Measurements from ENCODE around the gene GFRA1.
"Not testable (repeated sequence)": the region's sequence is repeated elsewhere in the genome, so short reads cannot be mapped to it uniquely, and the experiment has no call there.

Gene GFRA1

DNA sequence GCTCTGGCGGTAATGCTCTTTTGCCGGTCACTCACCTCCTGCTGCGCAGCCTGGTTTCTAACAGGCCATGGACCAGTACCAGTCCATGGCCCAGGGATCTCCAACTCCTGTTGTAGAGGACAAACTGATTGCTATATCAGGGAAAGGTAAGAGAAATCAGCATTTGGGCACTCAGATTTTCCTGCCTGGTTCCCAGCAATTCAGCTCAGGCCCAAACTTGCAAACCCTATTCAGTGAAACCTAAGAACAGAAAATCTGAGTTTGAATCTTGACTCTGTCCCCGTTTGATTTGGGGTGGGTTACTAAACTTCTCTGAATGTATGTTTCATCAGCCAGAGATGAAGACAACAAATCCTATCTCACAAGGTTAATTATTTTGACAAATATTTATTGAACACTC is 77.4 kb downstream of the GFRA1 start:
- no peak for DNase-seq (ENCODE audit: low spot score)

DNA sequence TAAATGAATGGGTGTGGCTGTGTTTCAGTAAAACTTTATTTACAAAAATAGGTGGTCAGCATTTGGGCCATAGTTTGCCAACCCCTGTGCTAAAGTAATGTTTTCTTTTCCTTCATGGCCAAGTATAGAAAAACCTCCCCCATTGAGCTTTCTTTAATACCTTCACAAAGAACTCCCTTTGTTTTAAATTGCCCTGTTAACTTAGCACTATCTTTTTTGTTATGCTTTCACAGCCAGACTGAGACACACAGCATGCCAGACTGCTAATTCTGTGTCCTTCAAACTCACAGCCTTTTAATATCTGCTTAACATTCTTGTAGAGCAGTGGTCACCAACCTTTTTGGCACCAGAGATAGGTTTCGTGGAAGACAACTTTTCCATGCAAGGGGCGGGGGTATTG is 78.0 kb downstream of the GFRA1 start:
- DNase-seq (ENCODE audit: low spot score) = no peak

DNA sequence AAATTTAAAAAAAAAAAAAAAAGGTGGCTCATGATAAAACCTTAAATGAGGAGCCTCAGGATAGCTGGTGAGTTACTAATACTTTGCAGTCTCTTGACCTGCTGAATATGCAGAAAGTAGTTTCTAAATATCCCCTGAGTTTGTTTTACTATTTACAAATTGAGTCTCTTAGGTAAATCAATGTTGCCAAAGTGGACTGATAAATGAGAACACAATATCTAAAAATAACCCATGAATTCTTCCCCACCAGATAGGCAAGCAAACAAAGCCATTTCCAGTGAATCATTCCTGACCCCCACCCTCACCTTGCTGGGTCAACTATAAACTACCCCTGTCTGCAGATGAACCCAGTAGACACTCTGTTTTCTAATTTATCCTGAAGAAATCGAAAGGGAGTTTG is 78.9 kb downstream of the GFRA1 start:
- no peak for DNase-seq (ENCODE audit: low spot score)

DNA sequence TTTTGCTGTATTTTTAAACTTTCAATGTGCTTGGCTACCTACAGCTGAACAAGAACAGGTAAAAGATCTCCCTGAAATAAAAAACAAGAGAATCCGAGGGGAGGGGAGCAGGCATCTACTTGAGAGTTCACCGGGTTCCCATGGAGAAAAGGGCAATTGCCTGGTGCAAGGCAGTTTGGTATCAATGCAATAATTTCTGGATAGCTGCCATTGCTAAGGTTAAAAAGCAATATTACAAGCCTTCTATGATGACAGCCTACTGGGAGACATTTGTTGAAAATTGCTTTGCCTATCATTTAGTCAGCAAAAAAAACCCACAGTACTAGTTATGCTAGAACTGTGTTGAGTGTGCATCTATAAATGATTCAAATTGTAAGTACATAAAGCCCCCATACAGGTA is 82.1 kb downstream of the GFRA1 start:
- no peak for DNase-seq (ENCODE audit: low spot score)

DNA sequence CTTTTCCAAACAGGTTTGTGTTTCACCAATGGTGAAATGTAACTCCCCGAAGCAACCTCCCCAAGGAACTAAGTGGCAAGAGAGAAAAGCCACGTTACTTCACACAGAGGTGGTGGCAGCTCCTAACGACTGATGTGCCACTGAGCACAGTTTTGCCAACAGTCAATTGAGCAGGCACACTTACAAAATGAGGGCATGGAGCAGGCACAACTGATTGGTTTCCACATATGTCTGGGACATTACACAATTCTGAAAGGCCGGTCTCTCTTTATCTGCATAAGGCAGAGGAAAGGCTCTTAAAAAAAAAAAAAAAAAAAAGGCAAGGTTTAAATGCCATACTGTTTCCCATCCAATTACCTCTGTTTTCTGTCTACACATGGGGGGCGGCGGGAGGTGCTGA is 86.7 kb downstream of the GFRA1 start:
- DNase-seq (ENCODE audit: low spot score) = no peak

DNA sequence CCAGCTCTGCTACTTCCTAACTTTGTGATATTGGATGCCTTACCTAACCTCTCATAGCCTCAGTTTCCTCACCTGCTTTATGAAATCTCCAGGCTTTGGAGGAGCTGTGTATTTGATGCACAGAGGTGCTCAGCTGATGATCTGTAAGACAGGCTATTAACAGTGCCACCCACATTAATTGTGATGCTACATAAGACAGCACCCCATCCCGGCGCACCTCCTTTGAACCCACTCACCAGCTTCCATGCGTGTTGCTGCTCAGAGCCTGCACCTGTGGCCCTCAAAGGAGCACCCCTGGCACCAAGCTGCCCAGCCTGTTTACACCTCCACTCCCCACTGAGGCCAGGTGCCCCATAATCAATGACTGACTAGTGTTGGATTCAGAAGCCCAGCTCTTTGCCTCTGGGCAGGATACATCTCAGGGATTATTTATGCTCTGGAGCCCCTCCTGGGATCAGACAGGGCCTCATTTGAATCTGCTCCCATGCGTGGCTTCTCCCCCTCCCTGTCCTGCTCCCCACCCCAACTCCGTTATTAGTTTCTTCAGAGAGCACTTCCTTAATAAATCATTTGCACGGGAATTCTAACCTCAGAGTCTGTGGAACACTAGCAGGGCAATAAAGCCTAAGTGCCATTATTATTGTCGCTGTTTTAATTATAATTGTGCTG is 87.7 kb downstream of the GFRA1 start:
- DNase-seq (ENCODE audit: low spot score) = no peak

DNA sequence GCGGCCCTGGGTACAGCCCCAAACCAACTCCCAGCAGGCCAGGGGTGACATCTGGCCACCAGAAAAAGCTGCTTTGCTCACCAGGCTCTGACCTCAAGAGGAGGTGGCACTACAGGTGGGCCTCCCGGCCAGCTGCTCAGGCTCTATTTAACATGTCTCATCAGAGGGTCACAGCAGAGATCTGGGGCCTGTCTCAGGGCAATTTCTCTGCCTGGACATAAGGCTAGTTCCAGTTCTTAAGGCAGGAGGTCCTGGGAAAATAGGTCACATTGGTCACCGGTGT is 88.6 kb downstream of the GFRA1 start:
- DNase-seq (ENCODE audit: low spot score) = no peak

DNA sequence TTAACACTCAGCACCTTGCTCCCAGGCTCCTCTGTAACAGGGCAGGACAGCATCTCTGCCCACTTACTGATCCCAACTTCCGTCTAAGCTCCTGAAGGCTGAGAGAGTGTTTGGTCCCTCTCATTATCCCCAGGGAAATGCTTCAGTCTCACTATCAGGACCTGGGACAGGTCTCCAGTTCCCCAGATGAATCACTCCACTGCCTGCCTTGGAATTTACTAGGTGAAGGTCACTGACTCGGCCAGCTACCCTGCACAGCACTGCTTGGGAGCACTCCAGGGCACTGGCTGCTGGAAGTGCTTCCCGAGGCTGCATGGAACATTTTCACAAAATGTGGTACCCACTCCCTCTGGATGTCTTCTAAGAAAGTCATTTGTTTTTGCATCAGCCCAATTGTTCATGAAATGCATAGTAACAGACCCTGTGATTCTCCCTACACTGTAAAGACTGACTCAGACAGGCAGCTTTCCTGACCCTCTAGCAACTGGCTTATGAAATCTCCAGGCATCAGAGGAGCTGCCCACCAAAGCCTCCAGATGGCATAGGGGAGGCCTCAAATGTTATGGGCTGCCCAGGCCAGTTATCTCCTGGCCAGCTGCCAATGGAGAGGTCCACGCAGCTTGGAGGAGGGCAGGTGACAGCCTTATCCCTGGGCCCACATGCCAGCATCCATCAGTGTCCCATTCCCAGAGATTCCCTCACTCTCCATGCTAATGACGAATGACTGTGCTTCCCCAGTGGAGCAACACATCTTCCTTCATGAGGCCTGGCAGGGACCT is 89.1 kb downstream of the GFRA1 start:
- DNase-seq (ENCODE audit: low spot score) = no peak

DNA sequence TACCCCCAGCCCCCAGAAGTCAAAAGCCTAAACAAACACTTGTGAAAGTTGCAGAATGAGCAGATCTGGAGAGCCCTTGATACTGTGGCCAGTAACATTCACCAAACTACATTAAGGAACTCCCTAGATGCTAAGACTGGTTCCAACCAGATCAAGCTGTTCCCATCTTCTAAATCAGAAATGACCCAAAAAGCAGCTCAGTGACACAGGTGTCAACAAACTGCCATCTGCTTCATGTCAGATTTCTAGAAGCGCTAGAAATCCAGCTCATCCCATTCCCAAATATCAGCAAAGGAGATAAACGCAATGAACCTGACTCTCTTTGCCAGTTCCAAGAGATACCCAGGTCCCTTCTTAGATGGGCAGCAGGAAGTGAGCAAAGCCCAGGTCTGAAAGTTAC is 90.6 kb downstream of the GFRA1 start:
- DNase-seq (ENCODE audit: low spot score) = no peak

DNA sequence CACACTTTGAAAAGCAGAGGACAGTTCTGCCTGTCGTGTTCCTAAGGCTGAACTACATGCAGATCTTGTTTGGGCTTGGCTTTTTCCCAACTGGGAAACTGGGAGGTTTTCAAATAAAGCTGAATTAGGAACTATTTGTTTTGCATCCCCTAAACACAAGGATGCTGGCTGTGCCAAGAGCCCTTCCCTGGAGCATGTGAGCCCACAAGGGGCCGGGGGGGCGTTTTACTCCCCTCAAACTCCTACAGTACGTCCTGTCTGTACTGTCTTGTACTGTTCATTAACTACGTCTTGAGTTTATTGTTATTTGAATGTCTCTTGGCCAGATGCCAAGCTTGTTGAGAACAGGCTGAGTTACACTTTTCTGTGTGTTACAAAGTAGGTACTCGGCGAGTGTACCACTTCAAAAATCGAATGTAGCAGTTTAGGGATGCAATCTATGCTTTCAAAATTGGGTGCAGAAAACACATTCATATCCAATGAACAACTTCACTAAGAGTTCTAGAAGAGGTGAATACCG is 94.9 kb downstream of the GFRA1 start:
- no peak for DNase-seq (ENCODE audit: low spot score)

DNA sequence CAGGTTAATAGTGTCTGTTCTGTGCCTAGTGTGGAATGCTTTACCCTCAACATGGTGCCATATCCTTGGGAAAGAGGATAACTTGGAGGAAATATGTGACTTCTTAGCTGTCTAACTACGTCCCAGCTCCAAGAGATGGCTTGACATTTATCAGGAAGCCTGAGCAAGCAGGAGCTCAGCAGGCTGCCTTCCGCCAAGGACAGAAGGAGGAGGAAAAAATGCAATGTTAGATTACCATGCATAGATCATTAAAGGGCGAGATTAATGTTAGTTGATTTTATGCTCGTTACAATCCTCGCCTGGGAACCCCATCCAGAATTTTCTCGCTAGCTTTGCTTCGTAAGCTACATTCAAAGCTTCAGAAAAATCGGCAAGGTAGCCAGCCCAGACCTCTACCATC is 97.8 kb downstream of the GFRA1 start:
- no peak for DNase-seq (ENCODE audit: low spot score)

DNA sequence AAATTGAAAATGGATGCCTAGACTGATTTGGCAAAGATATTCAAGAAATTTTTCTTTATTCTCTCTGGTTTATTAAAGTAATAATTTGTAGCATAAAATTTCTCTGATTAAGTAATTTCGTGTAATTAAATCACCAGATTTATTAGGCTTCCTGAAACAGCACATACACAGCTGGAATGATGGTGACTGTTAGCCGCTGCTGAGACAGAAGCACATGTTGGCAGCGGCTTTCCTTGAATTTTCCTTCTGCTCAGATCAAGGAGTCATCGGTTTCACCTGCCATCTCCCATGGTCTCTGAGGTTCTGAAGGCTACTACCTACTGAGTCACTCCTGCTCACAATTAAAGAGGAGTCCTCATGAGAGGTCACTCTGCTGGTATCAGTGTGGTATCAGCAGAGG is 101.5 kb downstream of the GFRA1 start:
- no peak for DNase-seq (ENCODE audit: low spot score)

DNA sequence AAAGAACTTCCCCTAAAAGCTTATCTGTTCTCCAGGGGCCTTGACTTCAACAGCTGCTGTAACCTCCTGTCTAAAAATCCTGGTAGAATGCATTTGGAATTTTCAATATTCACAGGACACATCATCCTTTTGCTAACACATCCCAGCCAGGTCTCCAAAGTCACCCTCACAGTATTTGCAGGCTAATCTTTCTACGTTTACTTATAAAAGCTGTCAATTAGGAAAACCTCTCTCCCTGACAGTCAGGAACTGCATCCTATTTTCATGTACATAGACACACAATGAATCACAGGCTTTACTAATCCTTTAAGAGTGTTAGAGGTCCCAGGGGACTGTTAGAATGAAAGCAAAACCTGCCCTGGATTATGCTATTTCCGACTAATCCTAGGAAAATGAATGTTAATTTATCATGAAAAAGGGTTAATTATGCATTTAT is 102.2 kb downstream of the GFRA1 start:
- DNase-seq (ENCODE audit: low spot score) = no peak

DNA sequence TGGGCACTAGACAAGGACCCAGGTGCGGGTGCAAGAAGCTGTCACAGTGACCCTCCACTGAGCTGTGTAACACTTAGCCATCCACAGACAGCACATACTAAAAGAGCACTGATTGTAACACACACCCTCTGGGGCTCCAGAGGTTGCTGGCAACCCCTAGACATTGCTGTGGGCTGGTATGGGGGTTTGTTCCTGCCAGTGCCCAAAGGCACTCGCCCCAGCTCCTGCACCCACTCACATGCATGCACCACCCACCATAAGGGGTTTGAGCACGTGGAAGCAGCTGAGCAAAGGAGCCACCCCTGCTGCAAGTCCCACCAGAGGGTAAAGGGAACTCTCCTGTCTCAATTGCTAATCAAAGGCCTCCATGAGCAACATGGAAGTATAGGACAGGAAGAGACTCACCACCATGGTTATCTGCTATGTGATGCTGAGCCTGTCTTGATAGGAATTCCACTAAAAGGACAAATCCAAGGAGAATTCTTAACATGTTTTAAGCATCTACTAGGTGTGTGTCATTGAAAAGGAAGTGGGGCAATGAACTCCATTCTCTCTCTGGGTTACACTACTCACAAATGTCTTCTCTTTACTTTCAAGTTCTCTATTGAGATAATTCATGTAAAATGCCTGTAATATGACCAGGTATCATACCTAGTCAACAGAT is 103.1 kb downstream of the GFRA1 start:
- no peak for DNase-seq (ENCODE audit: low spot score)

DNA sequence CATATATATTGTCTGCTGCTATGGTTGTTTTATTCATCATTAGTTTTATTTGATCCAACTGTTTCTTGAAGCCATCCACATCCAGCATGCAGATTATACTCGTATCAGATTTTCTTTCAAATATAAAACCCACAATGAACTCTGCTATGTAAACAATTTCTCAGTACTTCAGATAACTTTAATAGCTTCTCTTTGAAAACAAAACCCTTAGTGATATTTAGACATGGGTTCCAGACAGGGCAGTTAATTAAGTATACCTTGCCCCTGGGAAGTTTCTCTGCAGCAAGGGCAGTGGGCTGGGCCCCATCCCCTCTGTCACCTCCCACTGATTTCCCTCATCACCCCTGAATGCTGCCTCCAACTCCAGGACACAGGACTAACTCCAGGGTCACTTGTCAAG is 104.3 kb downstream of the GFRA1 start:
- no peak for DNase-seq (ENCODE audit: low spot score)

DNA sequence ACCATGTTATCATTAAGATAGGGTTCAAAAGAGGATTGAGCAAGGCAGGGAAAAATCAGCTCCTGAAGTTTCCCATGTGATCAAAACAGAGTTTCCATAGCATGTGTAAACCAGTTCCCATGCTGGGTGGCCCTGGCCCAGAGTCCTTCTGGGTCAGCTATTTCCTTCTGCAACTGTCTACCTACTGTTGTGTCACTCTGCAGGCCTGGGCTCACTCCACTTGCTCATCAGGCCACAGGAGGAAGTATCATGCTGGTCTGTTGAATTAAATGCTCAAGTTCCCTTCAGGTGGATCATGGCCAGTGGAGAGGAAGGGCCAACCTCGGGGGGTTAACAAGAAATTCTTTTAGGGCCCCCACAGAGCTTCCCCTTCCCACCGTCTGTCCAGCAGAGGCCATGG is 104.7 kb downstream of the GFRA1 start:
- no peak for DNase-seq (ENCODE audit: low spot score)

DNA sequence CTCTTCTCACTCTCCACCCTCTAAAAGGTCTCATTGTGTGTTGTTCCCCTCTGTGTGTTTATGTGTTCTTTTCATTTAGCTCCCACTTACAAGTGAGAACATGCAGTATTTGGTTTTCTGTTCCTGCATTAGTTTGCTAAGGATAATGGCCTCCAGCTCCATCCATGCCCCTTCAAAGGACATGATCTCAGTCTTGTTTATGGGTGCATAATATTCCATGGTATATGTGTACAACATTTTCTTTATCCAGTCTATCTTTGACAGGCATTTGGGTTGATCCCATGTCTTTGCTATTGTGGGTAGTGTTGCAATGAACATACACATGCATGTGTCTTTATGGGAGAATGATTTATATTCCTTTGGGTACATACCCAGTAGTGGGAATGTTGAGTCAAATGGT is 107.1 kb downstream of the GFRA1 start:
- DNase-seq (ENCODE audit: low spot score) = not testable (repeated sequence)

DNA sequence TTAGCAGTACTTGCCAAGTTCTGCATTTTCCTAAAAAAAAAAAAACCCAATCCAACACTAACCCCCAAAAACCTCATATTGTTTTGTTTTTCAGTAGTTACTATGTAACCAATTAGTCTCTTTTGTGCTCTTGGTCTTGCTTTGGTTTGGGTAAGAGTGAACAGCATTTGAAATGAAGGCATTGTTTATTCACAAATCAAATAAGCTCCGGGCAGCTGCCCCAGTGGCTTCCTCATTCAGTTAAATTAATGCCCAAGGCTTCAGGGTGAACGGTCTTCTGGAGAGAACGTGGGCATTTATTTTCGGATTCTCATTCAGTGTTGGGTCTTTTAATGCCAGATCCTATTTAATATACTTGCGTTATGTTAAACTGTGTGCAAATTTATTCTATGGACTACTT is 108.7 kb downstream of the GFRA1 start:
- no peak for DNase-seq (ENCODE audit: low spot score)

DNA sequence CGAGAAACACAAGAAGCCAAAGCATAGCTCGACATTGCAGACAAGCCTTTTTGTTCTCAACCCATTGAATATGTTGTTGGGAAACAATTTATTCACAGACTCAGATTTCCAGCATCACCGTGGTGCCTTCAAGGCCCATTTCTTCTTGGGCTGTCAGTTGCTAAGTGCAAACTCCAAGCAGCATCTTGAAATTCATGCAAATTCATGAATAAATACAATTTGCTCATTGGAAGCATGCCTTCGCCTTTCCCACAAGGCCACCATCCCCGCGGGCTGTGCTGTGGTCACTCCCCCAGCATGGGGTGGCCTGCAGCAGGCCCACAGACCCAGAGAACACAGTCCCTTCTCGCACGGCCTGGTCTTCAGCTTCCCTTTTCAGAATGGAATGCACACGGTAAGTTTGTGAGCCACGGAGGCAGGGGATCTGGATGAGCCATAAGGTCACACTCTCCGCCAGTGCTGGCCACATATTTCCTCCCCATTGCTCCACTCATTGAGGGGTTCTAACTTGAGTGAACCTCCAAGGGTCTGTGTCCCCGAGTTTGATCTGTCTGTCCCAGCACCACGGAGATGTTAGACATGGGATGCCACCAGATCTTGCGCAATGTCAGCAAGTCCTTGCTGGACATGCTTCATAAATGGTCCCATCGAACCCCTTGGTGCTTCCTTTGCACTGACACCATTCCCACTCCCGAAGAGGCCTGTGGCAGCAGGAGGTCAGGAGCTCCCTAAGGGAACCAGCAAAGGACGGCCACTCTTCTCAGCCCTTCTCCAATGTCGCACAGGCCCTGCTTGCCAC is 109.5 kb downstream of the GFRA1 start:
- no peak for DNase-seq (ENCODE audit: low spot score)

DNA sequence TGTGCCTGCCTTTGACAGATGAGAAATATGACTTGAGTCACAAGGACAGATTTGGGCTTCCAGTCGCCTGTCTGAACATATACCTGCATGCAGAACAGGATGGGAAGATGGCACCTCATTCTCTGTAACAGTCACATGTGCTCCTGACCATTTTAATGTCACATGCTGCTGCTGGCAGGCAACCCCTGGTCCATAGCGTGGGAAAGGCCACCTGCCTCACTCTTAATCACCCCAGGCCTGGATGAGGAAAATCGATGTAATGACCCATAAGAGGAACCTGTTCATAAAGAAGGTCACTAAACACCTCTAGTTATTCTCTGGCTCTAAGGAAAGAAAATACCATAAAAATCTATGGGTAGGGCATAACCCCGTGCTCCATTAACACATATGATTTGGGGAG is 110.2 kb downstream of the GFRA1 start:
- no peak for DNase-seq (ENCODE audit: low spot score)

DNA sequence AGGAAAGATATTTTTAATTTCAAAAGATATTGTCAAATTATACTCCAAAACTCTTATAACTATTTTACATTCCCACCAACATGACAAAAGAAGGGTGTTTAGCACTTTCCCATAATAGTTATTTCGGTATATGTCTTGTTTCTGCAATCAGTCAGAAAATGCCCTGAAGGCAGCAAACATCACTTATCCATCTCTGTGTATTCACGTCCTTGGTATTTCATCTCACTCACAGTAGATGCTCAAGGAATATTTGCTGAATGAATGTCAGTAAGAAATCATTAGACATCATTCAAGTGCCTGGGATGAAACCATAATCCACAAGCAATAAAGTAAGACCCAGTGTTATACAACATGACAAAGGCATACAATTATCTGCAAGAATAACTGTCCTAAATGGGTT is 112.7 kb downstream of the GFRA1 start:
- DNase-seq (ENCODE audit: low spot score) = no peak

DNA sequence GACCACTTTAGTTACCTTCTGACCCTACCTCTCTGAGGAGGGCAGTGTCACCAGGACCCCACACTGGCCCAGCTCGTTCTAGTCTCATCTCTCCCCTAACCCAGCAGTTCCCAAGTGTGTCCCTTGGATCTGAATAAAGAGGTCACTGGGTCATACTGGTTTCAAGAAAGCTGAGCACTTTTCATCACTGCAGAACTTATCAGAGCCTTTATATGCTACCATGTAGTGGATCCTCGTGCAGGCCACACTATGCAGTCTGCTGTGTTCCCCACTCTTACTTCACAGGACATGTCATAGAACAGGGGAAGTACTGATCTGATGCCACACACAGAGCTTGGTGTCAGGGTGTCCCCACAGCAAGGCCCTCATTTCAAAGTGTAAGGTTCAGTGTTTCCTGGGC is 113.8 kb downstream of the GFRA1 start:
- no peak for DNase-seq (ENCODE audit: low spot score)

DNA sequence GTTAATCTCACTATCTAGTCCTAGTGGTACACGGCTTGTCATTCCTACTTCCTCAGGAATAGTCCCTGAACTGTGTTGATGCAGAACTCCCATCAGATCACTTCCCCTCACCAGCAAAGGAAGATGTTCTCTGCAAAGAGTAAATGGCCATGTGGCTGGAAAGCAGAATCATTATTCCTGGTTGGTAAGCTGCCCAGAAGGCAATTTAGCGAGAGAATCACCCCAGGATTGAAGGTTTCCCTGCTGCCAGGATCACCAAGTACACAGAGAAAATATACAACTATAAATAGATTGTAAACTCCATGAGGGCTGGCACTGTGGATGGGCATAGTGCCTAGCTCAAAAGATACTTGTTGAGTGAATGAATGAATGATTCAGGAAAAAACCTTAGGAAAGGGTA is 115.0 kb downstream of the GFRA1 start:
- no peak for DNase-seq (ENCODE audit: low spot score)
